Stimulated activated CD8-positive, alpha-beta memory T cell treated with anti-CD3 and anti-CD28 coated beads, Interleukin-4, amount 100 ng/mL, for 48 hours (primary cell): ENCODE data around the gene PARG.
"Not testable (repeated sequence)": the region's sequence is repeated elsewhere in the genome, so short reads cannot be mapped to it uniquely, and the experiment has no call there.

Experiments
- DNase-seq: peaks from one replicate; pipeline ENCODE4 v3.0.0-alpha.2; 2020

PARG gene

DNA sequence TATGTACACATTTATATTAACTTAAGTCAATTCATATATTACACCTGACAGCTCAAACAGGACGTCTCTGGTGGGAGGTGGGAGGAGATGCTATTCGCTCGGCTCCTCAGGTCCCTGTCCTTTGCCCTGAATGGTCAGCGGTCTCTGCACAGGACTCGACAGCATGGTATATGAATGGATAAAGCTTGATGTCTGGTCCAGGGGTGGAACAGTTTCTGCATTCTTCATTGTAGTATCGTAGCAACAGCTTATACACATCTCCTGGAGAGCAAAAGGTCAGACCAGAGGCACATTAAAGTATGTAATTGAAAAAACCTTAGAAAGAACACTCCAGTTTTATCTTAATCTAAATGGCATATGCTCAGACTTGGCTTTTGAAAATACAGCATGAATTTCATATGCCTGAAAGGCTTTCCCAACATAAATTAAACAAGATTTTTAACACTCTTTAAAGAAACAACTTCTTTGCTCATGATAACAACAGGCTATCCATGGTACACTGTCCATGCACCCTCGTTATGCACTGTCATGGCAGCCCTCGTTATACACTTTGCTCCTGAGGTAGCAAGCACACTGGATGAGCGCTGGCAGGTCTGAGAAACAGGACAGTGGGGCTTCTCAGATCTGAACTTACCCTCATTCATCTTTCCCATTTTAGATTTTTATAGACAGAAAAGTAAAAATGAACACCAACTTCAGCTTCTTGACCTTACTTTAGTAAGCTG lies 122.4 kb downstream of the PARG start:
- no peak for DNase-seq

DNA sequence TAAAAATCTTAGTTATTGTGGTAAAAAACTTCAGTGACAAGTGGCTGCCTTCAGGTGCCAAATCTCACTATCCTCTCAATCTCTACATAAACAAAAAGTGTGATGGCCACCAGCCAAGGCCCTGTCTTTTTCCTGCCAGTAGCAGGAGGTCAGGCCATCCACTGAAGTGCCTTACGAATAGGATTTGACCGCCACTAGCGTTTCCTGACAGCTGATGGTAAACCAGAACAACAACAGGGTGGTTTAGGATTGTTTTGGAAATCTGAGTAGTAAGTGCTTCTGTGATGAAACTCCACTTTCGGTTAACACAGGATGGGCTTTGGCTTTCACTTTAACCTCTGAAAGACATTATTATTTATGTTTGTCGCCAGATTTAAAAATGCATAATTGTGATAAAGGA lies 124.0 kb downstream of the PARG start:
- no peak for DNase-seq

DNA sequence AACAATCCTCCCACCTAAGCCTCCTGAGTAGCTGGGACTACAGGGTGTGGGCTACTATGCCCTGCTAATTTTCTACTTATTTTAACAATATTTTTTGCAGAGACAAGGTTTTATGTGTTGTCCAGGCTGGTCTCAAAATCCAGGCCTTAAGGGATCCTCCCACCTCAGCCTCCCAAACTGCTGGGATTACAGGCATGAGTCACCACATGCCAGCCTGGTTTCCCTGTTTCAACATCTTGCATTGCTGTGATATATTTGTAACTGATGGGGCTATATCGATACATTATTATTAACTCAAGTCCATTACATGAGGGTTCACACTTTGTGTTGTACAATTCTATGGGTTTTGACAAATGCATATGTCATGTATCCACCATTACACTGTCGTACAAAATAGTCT lies 137.8 kb downstream of the PARG start:
- no peak for DNase-seq

DNA sequence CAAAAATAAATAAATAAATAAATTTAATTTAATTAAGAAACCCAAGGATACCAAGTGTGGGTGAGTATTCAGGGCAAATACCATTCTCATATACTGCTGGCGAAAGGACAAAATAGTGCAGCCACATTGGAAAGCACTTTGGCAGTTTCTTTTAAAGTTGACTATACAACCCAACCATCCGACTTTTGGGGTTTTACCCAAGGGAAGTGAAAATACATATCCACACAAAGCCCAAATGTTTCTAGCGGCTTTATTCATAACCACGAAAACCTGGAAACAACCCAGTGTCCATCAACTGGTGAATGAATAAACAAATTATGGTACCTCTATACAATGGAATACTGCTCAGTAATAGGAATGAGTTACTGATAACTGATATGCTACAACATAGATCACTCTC lies 143.6 kb downstream of the PARG start:
- DNase-seq, result no peak

DNA sequence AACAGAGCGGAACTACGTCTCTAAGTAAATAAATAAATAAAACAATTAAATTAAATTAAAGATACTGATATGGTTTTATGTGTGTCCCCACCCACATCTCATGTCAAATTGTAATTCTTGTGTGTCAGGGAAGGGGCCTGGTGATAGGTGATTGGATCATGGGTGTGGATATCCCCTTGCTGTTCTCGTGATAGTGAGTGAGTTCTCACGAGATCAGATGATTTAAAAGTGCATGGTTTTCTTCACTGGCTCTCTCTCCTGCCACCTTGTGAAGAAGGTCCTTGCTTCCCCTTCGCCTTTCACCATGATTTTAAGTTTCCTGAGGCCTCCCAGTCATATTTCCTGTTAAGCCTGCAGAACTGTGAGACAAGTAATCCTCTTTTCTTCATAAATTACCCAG lies 150.7 kb downstream of the PARG start:
- no peak for DNase-seq

DNA sequence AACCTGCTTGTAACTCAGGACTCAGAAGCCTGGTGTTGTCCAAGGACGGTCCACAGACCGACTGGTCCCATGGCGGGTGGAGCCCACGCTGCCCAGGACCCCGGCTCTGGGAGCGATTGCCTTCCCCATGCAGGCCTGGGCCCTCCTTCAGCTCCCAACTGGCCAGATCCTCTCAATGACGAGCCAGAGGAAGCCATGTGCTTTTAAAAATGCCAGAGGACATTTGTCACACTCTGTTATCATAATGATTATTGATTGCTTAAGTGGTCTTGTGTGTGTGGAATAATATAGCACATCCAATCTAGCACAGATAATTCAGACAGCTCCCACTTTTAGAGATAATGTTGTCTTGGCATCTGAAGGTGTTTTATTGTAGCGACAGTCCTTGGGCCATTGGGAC lies 157.1 kb downstream of the PARG start:
- no peak for DNase-seq

DNA sequence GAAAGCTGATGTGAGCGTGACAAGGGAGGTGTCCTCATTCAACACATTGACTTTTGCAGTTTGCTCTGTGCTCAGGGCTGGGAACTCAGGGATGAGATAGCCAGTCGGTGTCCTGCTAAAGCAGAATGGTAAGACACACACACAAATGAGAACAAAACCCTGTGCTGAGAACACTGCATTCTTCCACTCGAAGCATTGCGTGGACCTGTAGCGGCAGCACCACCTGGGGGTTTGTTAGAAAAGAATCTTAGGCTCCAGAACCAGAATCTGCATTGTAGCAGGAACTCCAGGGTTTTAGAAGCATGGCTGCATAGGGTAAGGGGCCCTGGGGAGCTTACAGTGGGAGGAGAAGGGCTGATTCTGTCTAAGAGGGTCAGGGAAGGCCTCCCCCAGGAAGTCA lies 158.2 kb downstream of the PARG start:
- no peak for DNase-seq

DNA sequence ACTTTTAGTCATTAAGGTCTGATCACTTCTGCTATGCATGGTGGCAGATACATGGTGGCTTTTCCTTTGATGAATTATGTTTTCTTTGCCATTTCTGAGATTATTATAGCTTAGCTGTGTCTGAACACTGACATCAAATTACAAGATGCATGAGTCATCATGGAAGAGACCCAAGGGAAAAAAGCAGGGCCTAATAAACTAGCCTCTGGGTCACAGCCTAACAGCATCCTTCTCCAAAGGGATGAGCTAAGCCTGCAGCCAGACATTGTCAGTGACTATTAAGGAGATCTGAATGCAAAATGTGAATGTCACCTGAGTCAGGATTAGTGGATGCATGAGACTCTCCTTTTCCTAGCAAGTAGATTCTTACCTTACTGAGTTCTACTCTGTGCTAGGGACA lies 160.6 kb downstream of the PARG start:
- no peak for DNase-seq

DNA sequence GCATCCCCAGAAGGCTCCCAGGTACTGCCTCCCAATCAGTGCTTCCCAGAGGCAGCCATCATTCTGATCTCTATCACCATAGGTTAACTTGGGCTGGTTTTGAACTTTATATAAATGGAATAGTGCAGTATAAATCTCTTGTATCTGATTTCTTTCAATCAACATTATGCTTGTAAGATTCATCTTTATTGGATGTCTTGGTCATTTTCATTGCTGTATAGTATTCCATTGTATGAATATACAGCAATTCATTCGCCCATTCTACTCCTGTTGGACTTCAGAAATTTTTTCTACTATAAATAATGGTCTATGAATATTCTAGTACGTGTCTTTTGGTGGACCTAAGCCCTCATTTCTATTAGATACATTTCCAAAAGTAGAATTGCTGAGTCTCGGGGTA lies 163.6 kb downstream of the PARG start:
- no peak for DNase-seq

DNA sequence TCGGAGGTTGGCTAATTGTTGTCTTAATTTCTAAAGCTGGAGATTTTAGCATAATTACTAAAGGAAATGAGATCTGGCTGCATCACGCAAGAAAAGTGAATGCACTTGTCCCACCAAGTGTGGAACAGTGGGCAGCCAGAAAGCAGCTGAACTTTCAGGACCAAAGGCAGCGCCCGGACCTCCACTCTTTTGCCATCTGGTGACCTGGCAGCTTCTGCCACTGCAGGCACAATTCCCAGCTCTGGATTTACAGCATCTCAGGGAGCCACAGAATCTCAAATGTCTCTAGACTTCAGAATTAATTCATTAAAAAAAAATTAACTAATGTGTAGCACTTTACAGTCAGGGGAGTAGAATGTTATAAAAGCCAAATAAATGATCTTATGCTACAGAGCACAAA lies 165.0 kb downstream of the PARG start:
- DNase-seq, result no peak

DNA sequence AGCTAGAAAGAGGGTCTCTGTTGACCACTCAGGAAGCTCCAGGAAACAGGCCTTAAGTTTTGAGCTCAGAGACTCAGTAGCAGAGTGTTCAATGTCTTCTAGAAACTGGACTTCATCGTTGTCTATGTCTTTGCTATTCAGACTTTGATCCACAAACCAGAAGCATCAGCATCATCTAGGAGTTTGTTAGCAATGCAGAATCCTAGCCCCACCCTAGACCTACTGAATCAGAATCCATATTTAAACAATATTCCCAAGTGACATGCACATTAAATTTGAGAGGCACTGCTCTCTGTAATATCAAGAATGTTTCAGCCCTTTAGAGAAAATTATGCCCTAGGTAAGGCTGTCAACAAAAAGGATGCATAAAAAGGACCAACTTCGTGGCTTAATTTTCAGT lies 166.8 kb downstream of the PARG start:
- DNase-seq, result no peak

DNA sequence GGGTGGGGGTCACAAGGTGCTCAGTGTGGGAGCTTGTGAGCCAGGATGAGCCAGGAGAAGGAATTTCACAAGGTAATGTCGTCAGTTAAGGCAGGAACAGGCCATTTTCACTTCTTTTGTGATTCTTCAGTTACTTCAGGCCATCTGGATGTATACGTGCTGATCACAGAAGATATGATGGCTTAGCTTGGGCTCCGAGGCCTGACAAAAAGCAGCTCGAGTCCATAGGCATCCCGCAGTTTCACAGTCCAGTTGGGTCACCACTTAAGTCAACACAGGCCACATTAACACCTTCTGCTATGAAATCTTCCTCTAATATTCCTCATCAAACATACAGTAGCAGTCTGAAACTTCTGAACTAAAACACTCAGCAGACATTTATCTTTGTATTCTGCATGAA lies 168.9 kb downstream of the PARG start:
- not testable (repeated sequence) for DNase-seq

DNA sequence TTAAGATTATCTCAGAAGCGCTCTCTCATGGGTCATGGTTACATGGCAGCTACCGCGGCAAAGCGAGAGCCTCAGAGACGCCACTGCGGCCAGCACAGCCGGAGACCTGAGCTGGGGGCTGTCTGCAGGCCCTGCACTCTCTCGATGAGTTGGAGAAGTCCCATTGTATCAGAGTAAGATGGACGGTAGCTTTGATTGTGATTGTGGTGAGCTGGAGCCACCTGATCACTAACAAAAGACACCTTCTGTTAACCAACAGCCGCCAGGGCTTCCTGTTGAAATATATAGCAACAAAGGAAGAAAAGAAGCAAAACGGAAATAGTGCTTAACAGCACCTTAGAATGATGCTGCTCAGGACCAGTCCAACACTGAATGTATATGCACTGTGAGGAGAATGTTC lies 170.8 kb downstream of the PARG start:
- not testable (repeated sequence) for DNase-seq

DNA sequence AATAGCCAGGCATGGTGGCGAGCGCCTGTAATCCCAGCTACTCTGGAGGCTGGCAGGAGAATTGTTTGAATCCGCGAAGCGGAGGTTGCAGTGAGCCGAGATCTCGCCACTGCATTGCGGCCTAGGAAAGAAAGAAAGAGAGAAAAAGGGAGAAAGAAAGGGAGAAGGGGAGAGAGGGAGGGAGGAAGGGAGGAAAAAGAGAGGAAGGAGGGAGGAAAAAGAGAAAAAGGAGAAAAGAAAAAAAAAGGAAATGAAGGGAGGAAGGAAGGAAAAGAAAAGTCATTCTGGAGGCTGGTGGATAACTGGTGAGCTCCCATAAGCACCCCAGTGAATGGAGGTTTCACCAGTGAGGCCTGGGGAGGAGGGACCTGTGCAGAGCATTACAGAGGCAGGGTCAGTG lies 172.1 kb downstream of the PARG start:
- no peak for DNase-seq

DNA sequence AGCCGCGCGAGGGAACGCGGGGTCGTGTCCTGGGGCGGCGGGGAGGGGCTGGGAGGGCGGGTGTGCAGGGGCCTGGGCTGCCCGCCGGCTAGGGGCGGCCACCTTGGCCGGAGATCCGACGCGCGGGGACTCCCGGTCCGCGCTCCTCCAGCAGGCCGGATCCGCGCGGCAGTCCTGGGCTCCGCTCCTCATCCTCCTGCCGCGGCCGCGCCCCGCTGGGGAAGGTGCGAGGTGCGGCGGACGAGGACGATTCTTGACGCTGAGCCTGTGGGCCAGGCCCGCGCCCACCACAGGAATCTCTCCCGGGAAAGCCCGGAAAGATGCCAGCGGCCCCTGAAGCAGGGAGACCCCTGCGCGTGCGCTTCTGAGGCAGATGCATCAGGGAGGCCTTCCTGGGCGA lies 173.1 kb downstream of the PARG start:
- no peak for DNase-seq

DNA sequence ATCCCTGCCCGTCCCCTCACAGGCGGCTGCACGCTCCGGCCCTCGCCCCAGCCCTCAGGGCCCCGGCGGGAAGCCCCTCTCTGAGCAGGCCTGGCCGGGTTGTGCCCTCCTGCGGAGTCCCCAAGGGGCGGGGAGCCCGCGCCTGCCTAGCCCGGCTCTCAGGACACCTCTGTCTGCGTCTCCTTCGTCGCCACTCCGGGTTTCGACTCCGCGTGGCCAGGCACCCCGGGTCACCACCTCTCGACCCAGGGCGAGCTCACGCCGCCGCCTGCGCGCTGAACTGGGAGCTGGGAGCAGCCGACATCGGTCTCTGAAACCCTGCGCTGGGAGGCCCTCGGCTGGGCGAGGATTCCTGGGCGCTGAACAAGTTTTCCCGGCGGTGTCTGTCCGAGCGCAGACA lies 173.5 kb downstream of the PARG start:
- no peak for DNase-seq
